GM12875 (cell line): ENCODE data around the gene MROH2B.

Experiments used
- H3K4me3 ChIP-seq: one replicate; pipeline ENCODE4 v1.5.1; 2011; ENCODE audit warnings: low read depth, low read length, control low read depth
- CTCF ChIP-seq: IDR thresholded peaks from 2 replicates; pipeline ENCODE4 v1.5.1; 2011; ENCODE audit warnings: low read depth, mild to moderate bottlenecking, control low read depth, inconsistent platforms, low read length, moderate library complexity, borderline replicate concordance; ENCODE audit not compliant: insufficient read depth

Gene MROH2B

GRCh38 chr5:41071242-41071641, at the start of gene MROH2B:
TSS of gene MROH2B (minus strand) at chr5:41071342. CDS start at chr5:41070852, 490 bp downstream.
- H3K4me3 ChIP-seq: no peak within 1 kb of the TSS
- no peak for TF ChIP-seq CTCF

- TF ChIP-seq CTCF: no peak
- H3K4me3 ChIP-seq: no peak overlapping the region
These were observed 49.5 kb upstream of the MROH2B start for GRCh38 chr5:41120600-41120999.

- TF ChIP-seq CTCF: no peak
- no peak overlapping the region for H3K4me3 ChIP-seq
These were observed 47.0 kb upstream of the MROH2B start for GRCh38 chr5:41118177-41118576.

GRCh38 chr5:41115281-41115680, 44.1 kb upstream of the MROH2B start:
- TF ChIP-seq CTCF: no peak
- no peak overlapping the region for H3K4me3 ChIP-seq

- TF ChIP-seq CTCF: no peak
- no peak overlapping the region for H3K4me3 ChIP-seq
These were observed 41.6 kb upstream of the MROH2B start for GRCh38 chr5:41112486-41113455.

- no peak for TF ChIP-seq CTCF
- no peak overlapping the region for H3K4me3 ChIP-seq
These were observed 38.0 kb upstream of the MROH2B start for GRCh38 chr5:41109186-41109585.

- H3K4me3 ChIP-seq: no peak overlapping the region
- no peak for TF ChIP-seq CTCF
These were observed 31.2 kb upstream of the MROH2B start for GRCh38 chr5:41102341-41102740.
